PFSK-1 (cell line): Measurements from ENCODE around the gene PRDM15.

ENCODE experiments used
- FOXP2 ChIP-seq: optimal IDR thresholded peaks from 2 replicates; pipeline ENCODE3; 2011; ENCODE audit warnings: borderline replicate concordance, control low read depth, inconsistent platforms; ENCODE audit not compliant: insufficient read depth; ENCODE audit errors: extremely low read length, extremely low read depth
- POLR2AphosphoS5 ChIP-seq: IDR thresholded peaks from 2 replicates; pipeline ENCODE4 v1.6.1; 2012; ENCODE audit warnings: low read depth, mild to moderate bottlenecking, control low read depth, low read length, moderate library complexity
- TAF1 ChIP-seq: IDR thresholded peaks from 2 replicates; pipeline ENCODE4 v1.6.1; 2012; ENCODE audit warnings: low read length, control low read depth, borderline replicate concordance; ENCODE audit not compliant: insufficient read depth
- TF ChIP-seq, protein P1 (sequence below), 2 experiments: IDR thresholded peaks; 2 replicates each; pipeline versions ENCODE4 v1.6.1 to v1.8.0; 2011 to 2012; ENCODE audit warnings: low read depth in 2 of 2, low read length in 2 of 2, control low read depth in 1 of 2, inconsistent platforms in 1 of 2, mild to moderate bottlenecking in 1 of 2, moderate library complexity in 1 of 2; ENCODE audit not compliant: insufficient read depth in 1 of 2

GRCh38 chr21:41805643-41806042 lies 73.5 kb downstream of the PRDM15 start:
- TF ChIP-seq POLR2AphosphoS5 (no peak), FOXP2 (no peak), TAF1 (no peak)
- TF ChIP-seq, protein P1, sequence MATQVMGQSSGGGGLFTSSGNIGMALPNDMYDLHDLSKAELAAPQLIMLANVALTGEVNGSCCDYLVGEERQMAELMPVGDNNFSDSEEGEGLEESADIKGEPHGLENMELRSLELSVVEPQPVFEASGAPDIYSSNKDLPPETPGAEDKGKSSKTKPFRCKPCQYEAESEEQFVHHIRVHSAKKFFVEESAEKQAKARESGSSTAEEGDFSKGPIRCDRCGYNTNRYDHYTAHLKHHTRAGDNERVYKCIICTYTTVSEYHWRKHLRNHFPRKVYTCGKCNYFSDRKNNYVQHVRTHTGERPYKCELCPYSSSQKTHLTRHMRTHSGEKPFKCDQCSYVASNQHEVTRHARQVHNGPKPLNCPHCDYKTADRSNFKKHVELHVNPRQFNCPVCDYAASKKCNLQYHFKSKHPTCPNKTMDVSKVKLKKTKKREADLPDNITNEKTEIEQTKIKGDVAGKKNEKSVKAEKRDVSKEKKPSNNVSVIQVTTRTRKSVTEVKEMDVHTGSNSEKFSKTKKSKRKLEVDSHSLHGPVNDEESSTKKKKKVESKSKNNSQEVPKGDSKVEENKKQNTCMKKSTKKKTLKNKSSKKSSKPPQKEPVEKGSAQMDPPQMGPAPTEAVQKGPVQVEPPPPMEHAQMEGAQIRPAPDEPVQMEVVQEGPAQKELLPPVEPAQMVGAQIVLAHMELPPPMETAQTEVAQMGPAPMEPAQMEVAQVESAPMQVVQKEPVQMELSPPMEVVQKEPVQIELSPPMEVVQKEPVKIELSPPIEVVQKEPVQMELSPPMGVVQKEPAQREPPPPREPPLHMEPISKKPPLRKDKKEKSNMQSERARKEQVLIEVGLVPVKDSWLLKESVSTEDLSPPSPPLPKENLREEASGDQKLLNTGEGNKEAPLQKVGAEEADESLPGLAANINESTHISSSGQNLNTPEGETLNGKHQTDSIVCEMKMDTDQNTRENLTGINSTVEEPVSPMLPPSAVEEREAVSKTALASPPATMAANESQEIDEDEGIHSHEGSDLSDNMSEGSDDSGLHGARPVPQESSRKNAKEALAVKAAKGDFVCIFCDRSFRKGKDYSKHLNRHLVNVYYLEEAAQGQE (IDR thresholded peaks at IDR 0.05; ENCODE audit: insufficient read depth in 1 of 2, low read depth in 2 of 2, low read length in 2 of 2): no peak
